Endothelial cell of umbilical vein (primary cell): ENCODE results near the gene KRTAP10-5.

Experiments
- CTCF ChIP-seq, 2 donors: IDR thresholded peaks; 1 replicate in 1 of 2; 2 replicates in 1 of 2; pipeline ENCODE4 v1.5.1; 2011; ENCODE audit warnings: low read length in 2 of 2, mild to moderate bottlenecking in 2 of 2, moderate library complexity in 2 of 2, control low read depth in 1 of 2, inconsistent platforms in 1 of 2, low read depth in 1 of 2; ENCODE audit not compliant: insufficient read depth in 1 of 2; ENCODE audit errors: extremely low read depth in 1 of 2
- EZH2 ChIP-seq: IDR thresholded peaks from 2 replicates; pipeline ENCODE4 v1.6.1; 2012; ENCODE audit warnings: borderline replicate concordance, low read depth, mild to moderate bottlenecking, moderate library complexity, low read length, inconsistent platforms; ENCODE audit not compliant: severe bottlenecking
- POLR2A ChIP-seq: IDR thresholded peaks from 2 replicates; pipeline ENCODE4 v1.6.1; 2012; ENCODE audit warnings: low read depth, mild to moderate bottlenecking, control low read depth, low read length

- no peak for TF ChIP-seq EZH2
- TF ChIP-seq POLR2A: no peak
- no peak for TF ChIP-seq CTCF (IDR thresholded peaks at IDR 0.05; ENCODE audit: extremely low read depth in 1 of 2, insufficient read depth in 1 of 2, low read depth in 1 of 2, low read length in 2 of 2)
These were observed 31.5 kb downstream of the KRTAP10-5 start for GRCh38 chr21:44548922-44549321.
